Gastroesophageal sphincter (tissue), 3 donors: Measurements from ENCODE around the gene CERCAM.

Experiments used
- EP300 ChIP-seq: sonication (generic); formaldehyde crosslinking; IDR thresholded peaks from one replicate; pipeline ENCODE4 v1.6.1; 2017; ENCODE audit warnings: antibody characterized with exemption, mild to moderate bottlenecking
- POLR2A ChIP-seq, 2 donors: fragments of 450-650 bp; IDR thresholded peaks; one replicate each; pipeline ENCODE4 v1.6.1; 2017; ENCODE audit warnings: antibody characterized with exemption in 2 of 2, mild to moderate bottlenecking in 2 of 2, moderate library complexity in 1 of 2
- POLR2AphosphoS5 ChIP-seq: sonication (generic); formaldehyde crosslinking; IDR thresholded peaks from one replicate; pipeline ENCODE4 v1.6.1; 2017; ENCODE audit warnings: antibody characterized with exemption
- TF ChIP-seq, protein P1 (sequence below), 4 experiments: fragments of 200-600 bp in 2 of 4; fragments of 450-650 bp in 2 of 4; sonication (generic) in 1 of 4; IDR thresholded peaks; one replicate each; pipeline ENCODE4 v1.5.1; 2017 to 2019; ENCODE audit warnings: antibody characterized with exemption in 4 of 4, mild to moderate bottlenecking in 2 of 4, moderate library complexity in 2 of 4

DNA sequence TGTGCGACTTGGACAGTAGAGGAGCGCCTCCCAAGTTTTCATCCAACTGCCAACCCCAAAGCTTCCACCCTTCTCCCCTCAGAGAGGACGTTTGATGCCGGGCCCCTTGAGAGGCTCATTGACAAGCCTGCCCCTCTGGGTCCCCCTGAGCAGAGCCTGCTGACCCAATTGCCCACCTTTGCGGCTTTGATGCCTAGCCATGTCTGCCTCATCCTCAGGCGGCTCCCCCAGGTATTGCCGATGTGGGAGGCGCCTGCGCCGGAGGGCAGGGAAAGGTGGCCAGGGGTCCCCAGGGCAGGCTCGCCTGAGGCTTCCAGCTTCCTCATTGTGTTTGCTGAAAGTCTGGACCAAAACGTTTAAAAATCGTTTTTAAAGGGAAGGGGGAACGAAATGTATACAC, 36.5 kb downstream of the CERCAM start:
- TF ChIP-seq, protein P1, sequence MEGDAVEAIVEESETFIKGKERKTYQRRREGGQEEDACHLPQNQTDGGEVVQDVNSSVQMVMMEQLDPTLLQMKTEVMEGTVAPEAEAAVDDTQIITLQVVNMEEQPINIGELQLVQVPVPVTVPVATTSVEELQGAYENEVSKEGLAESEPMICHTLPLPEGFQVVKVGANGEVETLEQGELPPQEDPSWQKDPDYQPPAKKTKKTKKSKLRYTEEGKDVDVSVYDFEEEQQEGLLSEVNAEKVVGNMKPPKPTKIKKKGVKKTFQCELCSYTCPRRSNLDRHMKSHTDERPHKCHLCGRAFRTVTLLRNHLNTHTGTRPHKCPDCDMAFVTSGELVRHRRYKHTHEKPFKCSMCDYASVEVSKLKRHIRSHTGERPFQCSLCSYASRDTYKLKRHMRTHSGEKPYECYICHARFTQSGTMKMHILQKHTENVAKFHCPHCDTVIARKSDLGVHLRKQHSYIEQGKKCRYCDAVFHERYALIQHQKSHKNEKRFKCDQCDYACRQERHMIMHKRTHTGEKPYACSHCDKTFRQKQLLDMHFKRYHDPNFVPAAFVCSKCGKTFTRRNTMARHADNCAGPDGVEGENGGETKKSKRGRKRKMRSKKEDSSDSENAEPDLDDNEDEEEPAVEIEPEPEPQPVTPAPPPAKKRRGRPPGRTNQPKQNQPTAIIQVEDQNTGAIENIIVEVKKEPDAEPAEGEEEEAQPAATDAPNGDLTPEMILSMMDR (IDR thresholded peaks at IDR 0.05), result no peak
- no peak for TF ChIP-seq POLR2A (IDR thresholded peaks at IDR 0.05)
- TF ChIP-seq POLR2AphosphoS5, result no peak
- no peak for TF ChIP-seq EP300
